Right hindlimb (tissue), 1 donor: ENCODE data around the gene TXN2.
"Not testable (repeated sequence)": the region's sequence is repeated elsewhere in the genome, so short reads cannot be mapped to it uniquely, and the experiment has no call there.

ENCODE experiments used
- DNase-seq: peaks from one replicate; pipeline ENCODE4 v3.0.0-alpha.2; 2018

Gene TXN2

GRCh38 chr22:36454916-36455570, 26.4 kb downstream of the TXN2 start:
- peak; percentile 88 for DNase-seq

DNA sequence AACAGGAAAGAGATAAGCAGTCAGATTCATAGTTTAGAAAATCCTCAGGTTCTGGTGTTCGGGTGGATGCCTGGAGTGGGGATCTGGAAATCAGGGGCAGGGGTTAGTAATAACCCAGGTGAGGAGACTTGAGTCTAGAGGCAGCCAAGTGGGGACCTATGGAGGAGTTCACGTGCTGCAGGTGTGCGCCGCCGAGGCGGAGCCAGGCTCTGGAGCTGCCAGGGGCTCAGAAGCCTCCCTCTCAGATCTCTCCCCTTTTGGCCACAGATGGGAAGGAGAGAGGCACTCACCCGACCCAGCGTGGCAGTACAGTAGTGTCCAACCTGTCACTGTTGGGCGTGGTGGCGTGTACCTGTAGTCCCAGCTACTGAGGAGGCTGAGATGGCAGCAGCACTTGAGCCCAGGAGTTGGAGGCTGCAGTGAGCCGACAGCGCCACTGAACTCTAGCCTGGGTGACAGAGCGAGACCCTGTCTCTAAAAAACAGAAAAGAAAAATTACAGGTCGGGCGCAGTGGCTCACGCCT, 27.5 kb downstream of the TXN2 start:
- no peak for DNase-seq

- not testable (repeated sequence) for DNase-seq
Measured at GRCh38 chr22:36452978-36453607, 28.3 kb downstream of the TXN2 start.

DNA sequence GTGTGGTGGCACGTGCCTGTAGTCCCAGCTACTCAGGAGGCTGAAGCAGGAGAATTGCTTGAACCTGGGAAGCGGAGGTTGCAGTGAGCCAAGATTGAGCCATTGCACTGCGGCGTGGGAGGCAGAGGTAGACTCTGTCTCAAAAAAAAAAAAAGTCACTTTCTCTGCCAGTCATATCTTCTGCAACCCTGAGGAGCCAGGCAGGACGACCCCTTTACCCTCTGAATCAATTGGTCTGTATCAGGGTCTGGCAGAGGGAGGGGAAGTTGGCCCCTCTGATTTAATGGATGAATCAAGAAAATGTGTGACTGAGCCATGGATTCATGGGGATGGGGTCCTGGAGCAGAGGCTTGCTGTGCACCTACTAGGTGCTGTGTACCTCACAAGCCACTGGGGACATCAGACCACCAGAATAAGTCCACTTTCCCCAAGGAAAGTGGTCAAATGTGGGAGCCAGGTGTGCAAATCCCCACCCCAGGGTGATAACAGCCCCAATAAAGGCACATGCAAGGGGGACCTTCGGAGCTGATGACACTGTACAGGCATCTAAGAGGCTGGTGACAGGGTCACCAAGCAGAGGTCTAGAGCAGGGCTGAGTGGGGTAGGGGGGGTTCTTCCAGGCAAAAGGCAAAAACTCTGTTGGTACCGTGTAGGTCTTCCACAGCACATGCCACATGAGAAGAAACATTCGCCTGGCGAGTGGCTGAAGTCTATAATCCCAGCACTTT, 29.0 kb downstream of the TXN2 start:
- no peak for DNase-seq

DNA sequence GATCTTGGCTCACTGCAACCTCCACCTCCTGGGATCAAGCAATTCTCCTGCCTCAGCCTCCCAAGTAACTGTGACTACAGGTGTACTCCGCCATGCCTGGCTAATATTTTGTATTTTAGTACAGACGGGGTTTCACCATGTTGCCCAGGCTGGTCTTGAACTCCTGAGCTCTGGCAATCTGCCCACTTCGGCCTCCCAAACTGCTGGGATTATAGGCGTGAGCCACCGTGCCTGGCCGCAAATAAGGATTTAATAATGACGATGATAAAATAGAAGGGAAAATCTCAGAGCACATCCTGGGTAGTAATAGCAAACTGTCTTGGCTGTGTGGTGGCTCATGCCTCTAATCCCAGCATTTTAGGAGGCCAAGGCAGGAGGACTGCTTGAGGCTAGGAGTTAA, 30.5 kb downstream of the TXN2 start:
- not testable (repeated sequence) for DNase-seq

DNA sequence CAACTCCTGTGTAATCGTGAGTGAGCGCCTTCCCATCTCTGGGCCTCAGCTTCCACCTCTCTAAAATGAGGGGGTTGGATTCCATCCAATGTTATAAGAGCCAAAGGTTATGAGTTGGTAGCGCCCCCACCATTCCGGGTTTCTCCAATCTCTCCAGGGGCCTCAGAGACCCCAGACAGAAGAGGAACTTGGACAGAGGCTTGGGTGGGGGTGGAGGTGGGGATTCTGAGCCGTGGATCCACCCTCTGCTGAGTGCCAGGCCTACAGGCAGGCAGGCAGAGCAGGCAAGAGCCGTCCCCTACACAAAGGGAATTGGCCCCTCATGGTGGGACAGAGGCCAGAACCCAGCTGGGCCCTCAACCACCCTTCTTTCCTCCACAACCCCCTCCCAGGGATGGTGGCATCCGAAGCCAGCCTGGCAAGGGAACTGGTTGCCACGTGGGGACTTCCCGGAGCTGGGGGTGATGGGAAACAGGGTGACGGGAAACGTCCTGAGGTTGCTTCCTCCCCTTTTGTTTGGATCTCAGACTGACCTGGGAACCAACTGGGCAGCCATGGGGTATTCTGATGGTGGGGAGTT, 31.8 kb downstream of the TXN2 start:
- no peak for DNase-seq

GRCh38 chr22:36447632-36448031, 33.8 kb downstream of the TXN2 start:
- no peak for DNase-seq

DNA sequence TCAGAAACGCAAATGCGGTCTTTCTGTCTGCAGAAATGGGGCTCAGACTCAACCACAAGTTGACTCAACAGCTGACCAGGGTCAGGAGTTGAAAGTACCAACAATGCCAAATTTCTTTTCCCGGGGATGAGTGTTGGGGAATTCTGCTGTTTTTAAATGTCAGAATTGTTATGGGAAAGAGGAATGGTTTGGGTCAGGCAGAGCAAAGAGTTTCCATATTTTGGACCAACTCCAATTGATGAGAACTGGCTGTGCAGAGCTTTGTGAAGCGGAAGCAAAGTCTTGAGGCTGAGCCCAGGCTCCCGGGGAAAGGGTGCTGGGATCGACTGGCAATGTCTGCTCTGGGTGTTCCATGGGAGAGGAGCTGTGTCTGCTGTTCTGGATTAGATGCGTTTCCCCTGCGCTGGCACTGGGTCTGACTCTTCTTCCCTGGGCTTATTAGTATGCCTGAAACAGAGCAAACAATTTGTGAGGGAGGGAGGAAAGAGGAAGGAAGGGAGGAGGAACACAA, 36.2 kb downstream of the TXN2 start:
- DNase-seq, result no peak

DNA sequence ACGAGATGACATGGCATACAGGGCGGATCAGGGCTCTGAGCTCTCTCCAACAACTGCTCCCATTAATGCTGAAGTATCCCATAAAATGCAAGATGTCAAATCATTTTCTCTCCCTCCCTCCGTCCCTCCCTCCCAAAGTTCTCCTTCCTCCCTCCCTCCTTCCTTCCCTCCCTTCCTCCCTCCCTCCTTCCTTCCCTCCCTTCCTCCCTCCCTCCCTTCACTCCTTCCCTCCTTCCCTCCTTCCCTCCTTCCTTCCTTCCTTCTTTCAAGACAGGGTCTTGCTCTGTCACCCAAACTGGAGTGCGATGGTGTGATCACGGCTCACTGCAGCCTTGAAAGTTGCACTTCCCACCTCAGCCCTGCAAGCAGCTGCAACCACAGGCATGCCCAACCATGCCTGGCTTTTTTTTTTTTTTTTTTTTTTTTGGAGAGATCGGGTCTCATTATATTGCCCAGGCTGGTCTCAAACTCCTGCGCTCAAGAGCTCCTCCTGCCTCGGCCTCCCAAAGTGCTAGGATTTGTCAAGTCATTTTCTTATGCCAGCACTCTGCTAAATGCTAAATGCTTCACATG, 38.2 kb downstream of the TXN2 start:
- no peak for DNase-seq

DNA sequence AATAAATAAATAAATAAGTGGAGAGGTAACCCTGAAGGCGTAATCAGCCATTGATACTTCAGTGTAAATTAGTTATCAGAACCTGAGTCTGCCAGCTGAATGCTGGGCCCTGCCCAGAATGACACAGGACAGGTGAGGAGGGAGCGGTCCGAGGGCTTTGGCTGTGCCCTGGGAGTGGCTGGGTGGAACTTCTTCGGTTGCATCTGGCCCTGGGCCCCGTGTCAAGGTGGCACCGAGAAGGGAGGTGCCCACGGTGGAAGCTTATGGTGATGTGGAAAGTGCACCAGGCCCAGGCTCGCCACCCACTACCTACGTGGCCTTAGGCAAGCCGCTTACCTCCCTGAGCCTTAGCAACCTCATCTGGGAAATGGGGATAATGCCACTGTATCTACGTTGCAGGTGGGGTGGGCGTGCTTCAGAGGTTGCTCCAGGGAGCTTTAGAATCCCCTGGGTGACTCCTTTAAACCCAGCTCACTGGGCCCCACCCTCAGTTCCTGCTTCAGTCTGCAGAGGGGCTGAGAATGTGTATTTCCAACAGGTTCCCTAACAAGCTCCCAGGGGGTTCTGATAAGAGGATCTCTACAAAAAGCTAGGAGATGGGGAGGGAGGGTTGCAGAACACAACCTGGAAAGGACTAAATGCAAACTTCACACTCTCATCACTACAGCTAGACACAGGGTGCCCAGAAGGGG, 38.8 kb downstream of the TXN2 start:
- no peak for DNase-seq

DNA sequence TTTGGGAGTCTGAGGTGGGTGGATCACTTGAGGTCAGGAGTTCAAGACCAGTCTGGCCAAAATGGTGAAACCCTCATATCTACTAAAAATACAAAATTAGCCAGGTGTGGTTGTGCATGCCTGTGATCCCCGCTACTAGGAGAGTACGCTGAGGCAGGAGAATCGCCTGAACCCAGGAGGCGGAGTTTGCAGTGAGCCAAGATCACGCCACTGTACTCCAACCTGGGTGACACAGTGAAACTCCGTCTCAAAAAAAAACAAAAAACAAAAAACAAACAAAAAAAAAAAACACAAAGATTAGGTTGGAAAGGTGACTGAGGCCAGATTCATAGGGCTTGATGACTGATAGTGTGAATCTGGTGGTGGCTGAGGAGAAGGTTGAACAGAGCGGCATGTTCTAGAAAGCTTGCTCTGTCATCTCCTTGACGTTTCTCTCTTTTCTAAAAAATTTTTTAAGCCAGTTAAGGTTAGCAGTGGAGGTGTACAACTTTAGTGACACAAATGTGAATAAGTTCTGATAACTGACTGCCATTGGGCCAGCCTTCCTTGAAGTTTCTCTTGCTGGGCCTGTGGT, 40.9 kb downstream of the TXN2 start:
- no peak for DNase-seq

- DNase-seq, result peak; percentile 70
Measured at GRCh38 chr22:36439481-36440271, 41.8 kb downstream of the TXN2 start.

DNA sequence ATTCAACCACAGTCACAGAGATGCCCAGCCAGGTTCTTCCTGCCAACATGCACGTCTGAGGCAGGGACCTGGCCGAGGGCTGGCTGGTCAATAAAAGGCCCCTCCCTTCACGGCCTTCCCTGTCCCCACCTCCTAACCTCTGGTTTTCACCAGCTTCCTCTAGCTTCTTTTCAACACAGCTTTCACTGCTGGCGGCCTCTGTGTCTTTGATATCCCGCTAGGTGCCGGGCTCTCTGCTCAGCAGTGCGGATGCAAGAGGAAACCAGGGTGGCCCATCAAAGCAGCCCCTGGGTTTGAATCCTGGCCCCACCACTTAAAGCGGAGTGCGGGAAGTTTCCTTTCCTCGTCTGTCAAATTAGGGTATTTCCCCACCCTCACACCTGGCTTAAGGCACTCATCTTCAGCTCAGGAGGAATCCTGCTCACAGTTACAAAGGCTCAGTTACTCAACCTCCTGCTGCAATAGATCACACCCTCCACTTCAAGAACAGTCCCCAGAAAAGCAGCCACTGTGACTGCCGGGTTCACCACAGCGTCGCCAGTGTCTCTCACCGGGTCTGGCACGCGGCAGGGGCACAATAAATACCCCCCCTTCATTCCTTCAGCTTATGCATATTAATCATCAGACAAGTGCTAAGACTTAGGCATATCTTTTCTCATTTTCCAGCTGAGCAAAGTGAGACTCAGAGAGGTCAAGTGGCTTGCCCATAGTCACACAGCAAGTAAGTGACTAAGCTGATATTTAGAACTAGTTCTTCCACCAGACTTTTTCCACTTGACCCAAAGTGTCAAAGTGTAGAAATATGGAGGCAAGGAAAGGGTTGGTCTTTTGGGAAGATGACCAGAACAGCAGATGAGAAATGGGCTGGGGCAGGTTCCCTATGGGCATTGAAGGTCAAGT, 45.7 kb downstream of the TXN2 start:
- no peak for DNase-seq

DNA sequence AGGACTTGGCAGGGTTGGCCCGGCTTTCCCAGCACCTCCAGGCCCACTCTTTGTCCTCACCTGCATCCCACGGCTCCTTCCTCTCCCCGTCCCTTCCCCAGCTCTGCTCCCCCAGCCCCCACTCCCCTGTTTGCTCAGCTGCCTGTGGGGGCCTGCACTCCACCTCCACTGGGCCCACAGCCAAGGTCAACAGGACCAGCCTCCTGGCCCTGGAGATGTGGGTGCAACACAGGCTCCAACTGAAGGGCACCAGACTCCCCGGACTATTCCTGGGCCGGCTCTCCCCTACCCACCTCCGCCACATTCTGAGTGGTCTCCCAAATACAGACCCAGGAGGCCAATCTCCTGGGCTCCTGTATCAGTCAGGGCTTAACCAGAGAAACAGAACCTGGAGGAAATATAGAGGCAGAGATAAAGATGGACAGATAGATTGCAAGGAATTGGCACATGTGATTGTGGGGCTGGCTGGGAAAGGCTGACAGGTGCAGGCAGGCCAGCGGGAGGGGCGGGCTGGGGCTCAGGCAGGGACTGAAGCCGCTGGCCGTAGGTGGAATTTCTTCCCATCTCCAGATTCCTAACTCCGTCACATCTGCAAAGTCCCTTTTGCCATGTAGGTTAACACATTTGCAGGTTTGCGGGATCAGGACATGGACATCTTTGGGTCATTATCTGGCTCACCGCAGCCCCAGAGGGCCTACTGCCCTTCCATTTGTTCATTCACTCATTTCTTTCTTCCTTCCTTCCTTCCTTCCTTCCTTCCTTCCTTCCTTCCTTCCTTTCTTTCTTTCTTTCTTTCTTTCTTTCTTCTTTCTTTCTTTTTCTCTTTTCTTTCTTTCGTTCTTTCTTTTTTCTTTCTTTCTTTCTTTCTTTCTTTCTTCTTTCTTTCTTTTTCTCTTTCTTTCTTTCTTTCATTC, 47.9 kb downstream of the TXN2 start:
- DNase-seq, result no peak

DNA sequence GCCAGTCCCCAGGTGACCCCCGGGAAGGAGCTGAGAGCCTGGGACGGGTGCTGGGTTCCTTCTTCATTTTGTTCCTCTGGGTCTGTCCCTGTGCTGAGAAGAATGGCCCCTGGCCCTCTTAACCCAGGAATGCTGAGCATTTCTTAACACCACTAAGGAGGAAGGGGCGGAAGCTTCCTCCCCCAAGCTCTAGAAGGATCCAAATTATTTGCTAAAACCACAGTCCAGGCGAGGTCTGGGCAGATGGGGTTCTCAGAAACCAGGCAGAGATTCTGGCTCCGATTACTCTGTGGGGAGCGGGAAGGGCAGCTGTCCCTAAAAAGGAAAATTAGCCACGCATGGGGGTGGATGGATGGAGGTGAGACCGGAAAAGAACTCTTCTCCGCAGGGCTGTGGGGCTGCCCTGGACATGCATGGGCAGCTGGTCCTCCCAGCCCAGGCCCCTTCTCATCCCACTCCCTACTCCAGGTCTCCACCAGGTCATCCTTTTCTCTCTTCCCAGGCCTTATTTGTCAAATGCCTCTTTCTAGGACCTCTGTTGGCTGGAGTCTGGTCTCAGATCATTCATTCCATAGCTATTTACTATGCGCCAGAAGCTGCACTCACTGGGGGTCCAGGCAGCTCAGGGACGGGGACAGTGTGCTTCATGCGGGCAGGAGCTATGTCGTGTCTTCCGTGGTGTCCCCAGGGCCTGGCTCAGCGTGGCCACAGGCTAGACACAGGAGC, 48.7 kb downstream of the TXN2 start:
- DNase-seq, result no peak

GRCh38 chr22:36431977-36432376, 49.5 kb downstream of the TXN2 start:
- no peak for DNase-seq

GRCh38 chr22:36430863-36431262, 50.6 kb downstream of the TXN2 start:
- no peak for DNase-seq

DNA sequence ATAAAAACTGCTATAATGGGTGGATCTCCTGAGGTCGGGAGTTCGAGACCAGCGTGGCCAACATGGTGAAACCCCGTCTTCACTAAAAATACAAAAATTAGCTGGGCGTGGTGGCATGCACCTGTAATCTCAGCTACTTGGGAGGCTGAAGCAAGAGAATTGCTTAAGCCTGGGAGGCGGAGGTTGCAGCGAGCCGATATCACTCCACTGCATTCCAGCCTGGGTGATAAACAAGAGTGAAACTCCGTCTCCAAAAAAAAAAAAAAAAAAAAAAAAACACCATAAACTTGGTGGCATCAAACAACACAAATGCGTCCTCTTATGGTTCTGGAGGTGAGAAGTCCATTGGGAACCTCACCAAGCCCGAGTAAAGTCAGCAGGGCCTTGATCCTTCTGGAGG, 53.5 kb downstream of the TXN2 start:
- DNase-seq, result not testable (repeated sequence)
